GM18508 (cell line): ENCODE results near the gene MAMDC4.

Source experiments
- ATAC-seq: cut with Tn5 transposase; IDR thresholded peaks from one replicate; pipeline ENCODE4 v1.9.1; 2021; ENCODE audit warnings: moderate number of reproducible peaks; ENCODE audit not compliant: insufficient read depth, unreplicated experiment

Gene MAMDC4

DNA sequence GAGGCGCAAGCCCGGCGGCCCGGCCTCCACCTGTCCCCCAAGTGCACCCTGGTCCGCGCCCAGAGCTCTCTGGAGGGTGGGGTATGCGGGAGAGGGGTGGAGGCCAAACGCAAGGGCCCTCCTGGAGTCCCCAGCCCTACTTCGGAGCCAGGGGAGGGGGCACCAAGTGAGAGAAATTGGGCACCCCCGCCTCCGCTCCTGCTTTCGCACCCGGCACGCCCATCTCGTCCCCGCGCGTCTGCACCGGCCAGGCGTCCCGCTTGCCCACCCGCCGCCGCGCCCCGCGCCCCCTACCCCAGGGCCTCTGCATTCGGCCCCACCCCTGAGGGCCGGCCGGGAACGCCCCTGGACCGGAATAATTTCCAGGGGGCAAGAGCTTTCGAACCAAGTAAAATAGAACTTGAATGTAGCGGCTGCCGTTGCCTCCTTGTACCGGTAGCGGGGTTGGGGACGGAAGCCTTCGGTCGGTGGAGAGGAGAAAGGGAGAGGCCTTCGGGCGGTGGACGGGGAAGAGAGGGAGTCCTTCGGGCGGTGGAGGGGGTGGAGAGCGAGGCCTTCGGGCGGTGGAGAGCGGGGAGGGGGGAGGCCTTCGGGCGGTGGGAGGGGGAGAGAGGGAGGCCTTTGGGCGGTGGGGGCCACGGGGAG, 3.6 kb upstream of the MAMDC4 start:
- ATAC-seq, result no peak

DNA sequence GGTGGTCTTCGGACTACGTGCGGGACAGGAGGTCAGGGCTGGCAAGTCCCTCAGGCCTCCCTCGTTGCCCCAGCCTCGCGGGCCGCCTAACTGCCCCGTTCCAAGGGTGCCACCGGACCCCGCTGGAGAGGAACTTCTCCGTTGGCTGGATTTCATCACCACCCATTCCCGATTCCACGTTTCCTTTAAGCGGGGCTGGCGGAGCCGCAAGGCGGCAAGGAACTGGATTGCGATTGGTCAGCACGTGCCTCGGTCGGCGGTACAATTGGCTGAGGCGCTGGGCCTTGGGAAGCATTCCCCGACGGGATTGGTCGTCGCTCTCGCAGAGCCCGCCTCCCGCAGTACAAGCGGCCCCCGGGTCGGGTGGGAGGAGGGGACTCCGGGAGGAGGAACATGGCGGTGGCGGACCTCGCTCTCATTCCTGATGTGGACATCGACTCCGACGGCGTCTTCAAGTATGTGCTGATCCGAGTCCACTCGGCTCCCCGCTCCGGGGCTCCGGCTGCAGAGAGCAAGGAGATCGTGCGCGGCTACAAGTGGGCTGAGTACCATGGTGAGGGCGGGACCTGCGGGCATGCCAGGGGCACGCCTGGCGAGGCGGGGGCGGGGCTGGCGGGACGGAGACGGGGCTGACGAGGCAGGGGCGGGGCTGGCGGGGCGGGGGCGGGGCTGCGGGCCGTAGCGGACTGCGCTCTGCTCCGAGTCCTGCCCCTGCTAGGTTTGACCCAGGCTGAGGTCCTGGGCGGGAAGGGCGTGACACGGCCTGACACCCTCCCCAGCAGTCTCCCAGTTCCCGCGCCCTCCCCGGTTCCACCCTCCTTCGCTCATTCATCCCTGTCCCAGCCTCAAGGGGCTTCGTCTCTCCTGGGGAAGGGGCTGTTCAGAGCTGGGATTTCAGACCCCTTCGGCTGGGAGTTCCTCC, 2.8 kb upstream of the MAMDC4 start, which contains the start of gene PHPT1:
Gene PHPT1 (plus strand): TSS at position 372 of the 922 bp plus-strand sequence. CDS start 22 bp downstream, at position 394.
- peak; percentile 58 for ATAC-seq

DNA sequence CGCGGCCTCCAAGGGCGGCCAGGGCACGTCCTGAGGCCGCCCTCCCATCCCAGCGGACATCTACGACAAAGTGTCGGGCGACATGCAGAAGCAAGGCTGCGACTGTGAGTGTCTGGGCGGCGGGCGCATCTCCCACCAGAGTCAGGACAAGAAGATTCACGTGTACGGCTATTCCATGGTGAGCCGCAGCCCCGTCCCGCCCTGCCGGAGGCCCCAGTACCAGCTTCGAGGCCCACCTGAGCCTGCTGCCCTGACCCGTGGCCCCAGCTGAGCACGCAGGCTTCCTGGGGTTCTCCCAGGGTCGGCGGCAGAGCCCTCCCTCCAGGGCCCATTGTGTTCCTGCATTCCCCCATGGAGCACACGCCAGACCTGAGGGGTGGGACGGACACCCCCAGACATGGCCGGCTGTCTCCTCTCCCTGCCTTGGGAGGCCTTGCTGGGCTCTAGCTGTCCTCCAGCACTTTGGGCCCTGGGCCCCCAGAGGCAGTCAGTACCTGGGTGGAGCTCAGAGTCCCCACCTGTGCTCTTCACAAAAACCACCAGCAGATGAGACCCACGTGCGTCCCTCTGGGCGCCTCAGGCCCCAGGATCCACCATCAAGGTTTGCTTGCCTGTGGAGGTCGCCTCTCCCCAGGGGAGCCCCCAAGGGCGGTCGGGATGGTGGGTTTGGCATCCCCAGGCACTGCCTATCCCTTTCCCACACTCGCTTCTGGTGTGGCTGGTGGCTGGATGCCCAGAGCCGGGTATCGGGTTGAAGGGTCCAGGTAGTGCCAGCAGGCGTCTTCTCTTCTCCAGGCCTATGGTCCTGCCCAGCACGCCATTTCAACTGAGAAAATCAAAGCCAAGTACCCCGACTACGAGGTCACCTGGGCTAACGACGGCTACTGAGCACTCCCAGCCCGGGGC, 1.9 kb upstream of the MAMDC4 start:
- no peak for ATAC-seq

DNA sequence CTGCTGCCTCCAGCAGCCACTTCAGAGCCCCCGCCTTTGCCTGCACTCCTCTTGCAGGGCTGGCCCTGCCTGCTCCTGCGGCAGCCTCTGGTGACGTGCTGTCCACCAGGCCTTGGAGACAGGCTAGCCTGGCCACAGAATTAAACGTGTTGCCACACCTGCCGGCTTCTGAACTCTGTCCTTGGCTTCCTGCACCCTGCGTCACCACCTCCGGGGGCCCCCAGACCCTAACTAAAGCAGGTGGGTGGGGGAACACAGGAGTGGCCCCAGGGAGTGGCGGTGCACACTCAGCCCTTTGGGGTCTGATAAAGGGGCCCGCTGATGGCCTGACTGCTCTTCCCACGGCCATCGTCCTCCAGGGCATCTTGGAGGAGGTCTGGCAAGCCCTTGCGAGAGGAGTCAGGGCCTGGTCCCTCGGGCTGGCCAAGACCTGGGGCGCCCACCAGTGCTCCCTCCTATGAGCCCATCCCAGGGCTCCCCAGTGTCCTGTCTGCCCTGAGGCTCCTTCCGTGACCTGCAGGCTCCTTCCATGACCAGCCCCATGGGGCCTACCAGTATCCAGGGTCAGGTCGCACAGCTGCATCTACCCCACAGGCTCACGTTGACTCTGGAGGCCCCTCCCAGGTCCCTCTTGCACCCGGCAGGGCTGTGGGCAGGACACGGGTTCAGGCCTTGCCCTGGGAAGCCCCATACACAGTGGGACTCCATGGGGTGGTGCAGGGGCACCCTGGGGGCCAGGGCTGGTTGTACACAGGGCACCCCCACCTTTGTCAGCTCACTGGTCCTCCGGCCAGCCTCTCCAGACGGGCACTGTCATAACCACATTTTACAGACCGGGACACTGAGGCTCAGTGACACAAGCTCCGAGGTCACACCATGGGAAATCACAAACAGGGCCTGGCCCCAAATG, 1.0 kb upstream of the MAMDC4 start:
- ATAC-seq, result no peak

DNA sequence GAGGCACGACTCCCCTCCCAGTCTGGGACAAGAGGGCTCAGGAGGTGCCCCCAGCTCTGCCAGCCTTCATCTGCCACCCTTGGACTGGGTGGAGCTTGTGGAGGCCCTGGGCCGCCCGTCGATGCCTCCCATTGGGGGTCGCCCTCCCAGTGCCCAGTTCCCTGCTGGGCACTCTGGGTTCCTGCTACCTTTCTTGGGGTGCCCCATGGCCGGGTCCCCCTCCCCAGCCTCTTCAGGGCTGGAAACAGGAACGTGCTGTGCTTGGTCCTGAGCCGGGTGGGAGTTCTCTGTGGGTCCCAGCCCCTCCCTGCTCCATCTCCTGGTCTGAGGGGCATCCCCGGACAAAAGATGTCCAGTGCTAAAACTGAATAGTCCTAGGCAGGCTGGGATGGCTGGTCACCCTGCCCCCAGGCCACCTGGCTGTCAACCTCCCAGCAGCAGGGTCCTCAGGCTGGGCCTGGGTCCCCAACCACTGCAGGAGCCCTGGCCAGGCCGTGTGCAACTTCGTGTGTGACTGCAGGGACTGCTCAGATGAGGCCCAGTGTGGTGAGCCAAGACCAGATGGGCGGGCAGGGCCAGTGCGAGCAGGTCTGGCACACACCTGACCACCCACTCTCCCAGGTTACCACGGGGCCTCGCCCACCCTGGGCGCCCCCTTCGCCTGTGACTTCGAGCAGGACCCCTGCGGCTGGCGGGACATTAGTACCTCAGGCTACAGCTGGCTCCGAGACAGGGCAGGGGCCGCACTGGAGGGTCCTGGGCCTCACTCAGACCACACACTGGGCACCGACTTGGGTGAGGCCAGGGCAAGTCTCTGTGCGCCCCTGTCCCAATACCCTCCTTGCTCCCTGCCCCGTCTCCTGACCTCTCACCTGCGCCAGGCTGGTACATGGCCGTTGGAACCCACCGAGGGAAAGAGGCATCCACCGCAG, 784 bp downstream of the MAMDC4 start:
- ATAC-seq, result no peak

DNA sequence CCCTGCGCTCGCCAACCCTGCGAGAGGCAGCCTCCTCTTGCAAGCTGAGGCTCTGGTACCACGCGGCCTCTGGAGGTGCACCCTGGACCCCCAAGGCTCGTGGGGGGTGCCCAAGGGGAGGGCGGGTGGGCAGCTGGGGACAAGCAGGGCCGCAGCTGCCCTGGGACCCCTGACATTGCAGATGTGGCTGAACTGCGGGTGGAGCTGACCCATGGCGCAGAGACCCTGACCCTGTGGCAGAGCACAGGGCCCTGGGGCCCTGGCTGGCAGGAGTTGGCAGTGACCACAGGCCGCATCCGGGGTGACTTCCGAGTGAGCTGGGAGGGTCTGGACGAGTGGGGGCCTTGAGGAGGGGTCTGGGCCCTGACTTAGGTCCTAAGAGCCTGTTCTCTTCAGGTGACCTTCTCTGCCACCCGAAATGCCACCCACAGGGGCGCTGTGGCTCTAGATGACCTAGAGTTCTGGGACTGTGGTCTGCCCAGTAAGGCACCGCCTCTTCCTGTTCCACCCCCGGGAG, 1.5 kb downstream of the MAMDC4 start:
- no peak for ATAC-seq

DNA sequence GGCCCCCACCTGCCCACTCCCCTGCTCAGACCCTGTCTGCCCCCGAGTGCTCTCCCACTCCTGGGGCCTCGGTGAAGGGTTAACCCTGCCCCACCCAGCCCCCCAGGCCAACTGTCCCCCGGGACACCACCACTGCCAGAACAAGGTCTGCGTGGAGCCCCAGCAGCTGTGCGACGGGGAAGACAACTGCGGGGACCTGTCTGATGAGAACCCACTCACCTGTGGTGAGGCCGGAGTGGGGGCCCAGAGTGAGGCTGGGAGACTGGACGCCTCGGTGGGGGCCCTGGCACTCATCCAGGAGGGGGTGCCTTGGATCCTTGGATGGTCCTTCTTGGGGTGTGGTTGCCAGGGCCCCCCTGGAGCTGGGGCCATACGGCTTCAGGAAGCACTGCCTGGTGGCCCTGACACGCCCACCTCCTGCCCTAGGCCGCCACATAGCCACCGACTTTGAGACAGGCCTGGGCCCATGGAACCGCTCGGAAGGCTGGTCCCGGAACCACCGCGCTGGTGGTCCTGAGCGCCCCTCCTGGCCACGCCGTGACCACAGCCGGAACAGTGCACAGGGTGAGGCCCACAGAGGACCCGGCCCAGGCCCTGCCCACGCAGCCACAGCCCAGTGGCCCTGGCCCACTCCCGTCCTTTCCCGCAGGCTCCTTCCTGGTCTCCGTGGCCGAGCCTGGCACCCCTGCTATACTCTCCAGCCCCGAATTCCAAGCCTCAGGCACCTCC, 2.1 kb downstream of the MAMDC4 start:
- ATAC-seq, result no peak

DNA sequence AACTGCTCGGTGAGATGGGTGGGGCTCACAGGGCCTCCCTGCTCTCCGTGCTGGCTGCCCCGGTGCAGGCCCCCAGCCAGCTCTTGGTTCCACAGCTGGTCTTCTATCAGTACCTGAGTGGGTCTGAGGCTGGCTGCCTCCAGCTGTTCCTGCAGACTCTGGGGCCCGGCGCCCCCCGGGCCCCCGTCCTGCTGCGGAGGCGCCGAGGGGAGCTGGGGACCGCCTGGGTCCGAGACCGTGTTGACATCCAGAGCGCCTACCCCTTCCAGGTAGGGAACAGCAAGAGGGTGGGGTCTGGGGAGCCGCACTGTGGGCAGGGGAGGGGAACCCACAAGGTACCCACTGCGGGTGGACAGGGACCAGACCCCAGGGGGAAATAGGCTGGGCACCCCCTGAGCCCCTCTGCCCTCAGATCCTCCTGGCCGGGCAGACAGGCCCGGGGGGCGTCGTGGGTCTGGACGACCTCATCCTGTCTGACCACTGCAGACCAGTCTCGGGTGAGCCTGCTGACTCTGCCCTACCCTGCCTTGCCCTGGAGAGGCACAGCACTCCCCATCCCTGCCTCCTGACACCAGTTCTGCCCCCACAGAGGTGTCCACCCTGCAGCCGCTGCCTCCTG, 2.8 kb downstream of the MAMDC4 start:
- ATAC-seq, result no peak

DNA sequence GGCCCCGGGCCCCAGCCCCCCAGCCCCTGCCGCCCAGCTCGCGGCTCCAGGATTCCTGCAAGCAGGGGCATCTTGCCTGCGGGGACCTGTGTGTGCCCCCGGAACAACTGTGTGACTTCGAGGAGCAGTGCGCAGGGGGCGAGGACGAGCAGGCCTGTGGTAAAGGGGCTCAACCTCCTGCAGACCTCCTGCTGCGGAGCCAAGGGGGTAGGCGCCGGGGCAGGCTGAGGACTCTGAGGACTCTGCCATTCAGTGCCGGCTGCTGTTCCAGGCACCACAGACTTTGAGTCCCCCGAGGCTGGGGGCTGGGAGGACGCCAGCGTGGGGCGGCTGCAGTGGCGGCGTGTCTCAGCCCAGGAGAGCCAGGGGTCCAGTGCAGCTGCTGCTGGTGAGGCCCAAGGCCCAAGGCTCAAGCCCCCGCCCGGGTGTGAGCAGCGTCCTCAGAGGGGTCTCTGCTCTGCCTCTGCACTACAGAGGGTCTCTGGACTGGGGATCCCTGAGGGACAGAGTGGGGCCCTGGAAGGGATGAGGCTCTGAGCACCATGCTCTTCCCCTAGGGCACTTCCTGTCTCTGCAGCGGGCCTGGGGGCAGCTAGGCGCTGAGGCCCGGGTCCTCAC, 3.4 kb downstream of the MAMDC4 start:
- no peak for ATAC-seq

DNA sequence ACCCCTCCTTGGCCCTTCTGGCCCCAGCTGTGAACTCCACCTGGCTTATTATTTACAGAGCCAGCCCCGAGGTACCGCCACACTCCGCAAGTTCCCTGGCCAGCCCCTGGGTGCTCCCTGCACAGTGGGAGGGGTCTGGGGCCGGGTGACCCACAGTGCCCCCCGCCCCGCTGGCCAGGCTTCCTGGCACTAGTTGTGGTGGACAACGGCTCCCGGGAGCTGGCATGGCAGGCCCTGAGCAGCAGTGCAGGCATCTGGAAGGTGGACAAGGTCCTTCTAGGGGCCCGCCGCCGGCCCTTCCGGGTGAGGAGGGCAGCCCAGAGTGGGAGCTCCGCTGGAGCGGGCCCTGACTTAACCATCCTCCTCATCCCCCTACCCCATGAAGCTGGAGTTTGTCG, 3.9 kb downstream of the MAMDC4 start:
- no peak for ATAC-seq

DNA sequence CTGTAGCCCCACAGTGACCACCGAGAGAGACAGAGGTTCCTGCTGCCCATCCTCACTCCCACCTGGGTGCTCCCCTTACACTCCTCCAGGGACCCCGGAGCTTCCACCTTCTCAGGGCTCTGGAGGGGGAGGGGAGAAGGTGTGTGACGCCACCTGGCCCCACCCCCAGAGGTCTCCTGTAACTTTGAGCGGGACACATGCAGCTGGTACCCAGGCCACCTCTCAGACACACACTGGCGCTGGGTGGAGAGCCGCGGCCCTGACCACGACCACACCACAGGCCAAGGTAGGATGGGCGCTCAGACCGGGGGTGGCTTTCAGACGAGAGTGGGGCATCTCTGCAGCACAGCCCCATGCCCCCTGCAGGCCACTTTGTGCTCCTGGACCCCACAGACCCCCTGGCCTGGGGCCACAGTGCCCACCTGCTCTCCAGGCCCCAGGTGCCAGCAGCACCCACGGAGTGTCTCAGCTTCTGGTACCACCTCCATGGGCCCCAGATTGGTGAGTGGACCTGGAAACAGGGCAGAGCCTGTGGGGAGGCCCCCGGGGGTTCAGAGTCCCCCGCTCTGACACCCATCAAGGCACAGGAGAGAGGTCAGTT, 4.5 kb downstream of the MAMDC4 start:
- no peak for ATAC-seq

DNA sequence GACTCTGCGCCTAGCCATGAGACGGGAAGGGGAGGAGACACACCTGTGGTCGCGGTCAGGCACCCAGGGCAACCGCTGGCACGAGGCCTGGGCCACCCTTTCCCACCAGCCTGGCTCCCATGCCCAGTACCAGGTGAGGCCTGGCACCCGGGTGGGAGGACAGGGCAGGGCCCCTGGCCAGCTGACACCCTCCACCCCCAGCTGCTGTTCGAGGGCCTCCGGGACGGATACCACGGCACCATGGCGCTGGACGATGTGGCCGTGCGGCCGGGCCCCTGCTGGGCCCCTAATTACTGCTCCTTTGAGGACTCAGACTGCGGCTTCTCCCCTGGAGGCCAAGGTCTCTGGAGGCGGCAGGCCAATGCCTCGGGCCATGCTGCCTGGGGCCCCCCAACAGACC, 5.0 kb downstream of the MAMDC4 start:
- ATAC-seq, result no peak

DNA sequence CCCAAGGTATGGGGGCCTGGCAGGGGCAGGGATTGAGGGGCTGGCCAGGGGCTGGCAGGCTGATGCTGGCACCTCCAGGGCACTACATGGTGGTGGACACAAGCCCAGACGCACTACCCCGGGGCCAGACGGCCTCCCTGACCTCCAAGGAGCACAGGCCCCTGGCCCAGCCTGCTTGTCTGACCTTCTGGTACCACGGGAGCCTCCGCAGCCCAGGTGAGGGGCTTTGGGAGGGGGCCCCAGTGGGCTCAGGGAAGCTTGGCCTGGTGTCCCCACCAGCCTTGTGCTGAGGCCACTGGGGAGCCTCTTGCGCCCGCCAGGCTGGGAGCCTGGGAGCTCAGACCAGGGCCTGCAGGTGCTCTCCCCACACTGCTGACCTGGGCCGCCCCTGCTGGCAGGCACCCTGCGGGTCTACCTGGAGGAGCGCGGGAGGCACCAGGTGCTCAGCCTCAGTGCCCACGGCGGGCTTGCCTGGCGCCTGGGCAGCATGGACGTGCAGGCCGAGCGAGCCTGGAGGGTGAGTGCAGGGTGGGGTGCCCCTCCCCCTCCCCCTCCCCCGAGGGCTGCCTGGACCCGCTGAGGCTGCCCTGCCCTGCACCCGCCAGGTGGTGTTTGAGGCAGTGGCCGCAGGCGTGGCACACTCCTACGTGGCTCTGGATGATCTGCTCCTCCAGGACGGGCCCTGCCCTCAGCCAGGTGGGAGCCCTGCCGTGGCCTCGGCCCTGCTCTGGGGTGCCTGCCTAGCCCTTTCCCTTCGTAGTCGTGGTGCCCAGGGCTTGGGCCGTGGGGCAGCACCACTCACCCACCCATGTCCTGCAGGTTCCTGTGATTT, 5.7 kb downstream of the MAMDC4 start:
- ATAC-seq, result no peak

DNA sequence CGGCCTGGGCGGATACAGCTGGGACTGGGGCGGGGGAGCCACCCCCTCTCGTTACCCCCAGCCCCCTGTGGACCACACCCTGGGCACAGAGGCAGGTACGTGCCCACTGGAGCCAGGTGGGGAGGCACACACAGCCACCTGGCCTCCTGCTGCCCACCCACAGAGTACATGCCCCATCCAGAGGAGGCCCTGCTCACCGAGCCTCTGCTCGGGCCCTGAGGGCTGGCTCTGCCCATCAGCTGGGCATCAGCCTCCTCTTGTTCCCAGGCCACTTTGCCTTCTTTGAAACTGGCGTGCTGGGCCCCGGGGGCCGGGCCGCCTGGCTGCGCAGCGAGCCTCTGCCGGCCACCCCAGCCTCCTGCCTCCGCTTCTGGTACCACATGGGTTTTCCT, 6.3 kb downstream of the MAMDC4 start:
- no peak for ATAC-seq

DNA sequence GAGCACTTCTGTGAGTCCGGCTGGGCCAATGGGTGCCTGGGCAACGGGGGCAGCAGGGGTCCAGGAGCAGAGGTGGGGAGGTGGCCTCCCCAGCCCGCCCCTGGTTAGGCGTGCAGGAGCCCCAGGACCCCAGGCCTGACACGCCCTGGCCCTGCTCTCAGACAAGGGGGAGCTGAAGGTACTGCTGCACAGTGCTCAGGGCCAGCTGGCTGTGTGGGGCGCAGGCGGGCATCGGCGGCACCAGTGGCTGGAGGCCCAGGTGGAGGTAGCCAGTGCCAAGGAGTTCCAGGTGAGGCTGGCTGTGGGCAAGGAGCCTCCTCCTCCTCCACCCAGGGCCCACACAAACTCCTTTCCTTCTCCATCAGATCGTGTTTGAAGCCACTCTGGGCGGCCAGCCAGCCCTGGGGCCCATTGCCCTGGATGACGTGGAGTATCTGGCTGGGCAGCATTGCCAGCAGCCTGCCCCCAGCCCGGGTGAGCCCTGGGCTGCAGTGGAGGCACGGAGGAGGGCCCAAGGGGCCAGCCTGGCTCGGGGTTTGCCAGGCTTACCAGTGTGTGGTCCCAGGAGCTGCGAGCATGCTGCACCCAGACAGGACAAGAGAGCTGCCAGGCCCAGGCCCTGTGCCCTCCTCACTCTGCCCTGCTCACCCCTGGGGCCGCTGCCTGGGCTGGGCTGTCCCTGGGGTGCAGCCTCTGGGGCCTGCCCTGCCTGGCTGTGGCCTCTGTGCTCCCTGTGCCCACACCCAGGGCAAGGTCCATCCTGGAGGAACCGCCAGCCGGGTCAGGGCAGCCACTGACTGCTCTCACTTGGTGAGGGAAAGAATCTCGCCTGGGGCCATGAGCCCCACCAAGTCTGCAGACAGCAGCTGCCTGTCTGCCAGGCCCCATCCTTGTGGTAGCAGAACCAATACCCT, 7.0 kb downstream of the MAMDC4 start:
- no peak for ATAC-seq
